Measurements from ENCODE around the gene ANKS1B.

Gene ANKS1B

DNA sequence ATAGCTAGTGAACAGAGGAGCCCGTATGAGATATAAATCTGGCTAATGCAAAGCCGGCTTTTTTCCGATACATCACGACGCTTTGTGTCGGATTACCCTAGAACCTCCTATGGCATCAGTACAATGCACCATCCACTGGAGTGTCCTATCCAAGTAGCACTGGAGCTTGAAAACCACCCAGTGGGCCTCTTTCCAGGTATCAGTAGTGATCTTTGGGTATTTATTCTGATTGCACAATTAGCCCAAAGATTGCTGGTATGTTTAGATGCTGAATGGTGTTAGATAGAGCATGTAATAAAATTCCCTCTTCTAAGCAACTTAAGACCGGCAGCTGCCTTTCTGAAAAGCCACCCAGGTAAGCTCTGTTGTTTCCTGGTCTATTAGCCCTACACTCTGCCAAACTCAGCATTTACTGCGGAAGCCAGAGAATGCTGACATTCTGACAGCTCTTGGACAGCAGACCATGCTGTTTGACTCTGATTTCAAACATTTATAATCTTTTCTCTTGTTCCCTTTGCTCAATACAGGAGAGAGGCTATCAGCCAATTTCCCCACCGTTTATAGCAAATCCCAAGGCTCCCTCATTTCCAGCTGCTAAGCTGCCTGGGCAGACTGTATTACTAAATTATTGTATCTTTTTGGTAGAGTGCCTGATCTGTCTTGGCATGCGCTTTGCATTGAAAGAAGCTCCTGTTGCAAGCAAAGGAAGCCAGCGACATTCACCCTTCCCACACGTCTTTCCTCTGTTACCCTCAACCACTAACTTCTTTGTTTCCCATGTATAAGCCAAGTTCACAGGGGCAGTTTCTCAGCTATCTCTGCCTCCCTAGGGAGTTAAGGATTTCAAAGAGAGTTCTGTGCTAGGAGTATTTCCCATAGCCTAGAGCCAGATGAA lies 725.4 kb downstream of the ANKS1B start (continued):
- TF ChIP-seq PATZ1 (CRISPR knock-in tag; IDR thresholded peaks at IDR 0.05; ENCODE audit: borderline replicate concordance) (no peak), ESRRG (CRISPR knock-in tag; IDR thresholded peaks at IDR 0.05) (no peak), ZC3H10 (CRISPR knock-in tag; IDR thresholded peaks at IDR 0.05) (no peak), ZNF565 (CRISPR knock-in tag; conservative IDR thresholded peaks at IDR 0.05; ENCODE audit: low read depth) (no peak), ZFP30 (CRISPR knock-in tag; IDR thresholded peaks at IDR 0.05) (no peak)

- TF ChIP-seq ISL1 (CRISPR knock-in tag; IDR thresholded peaks at IDR 0.05) (no peak), ZC3H10 (CRISPR knock-in tag; IDR thresholded peaks at IDR 0.05) (no peak), SNAI2 (CRISPR knock-in tag; IDR thresholded peaks at IDR 0.05) (no peak), ZFP3 (CRISPR knock-in tag; IDR thresholded peaks at IDR 0.05) (no peak), ZNF8 (CRISPR knock-in tag; IDR thresholded peaks at IDR 0.05) (no peak), ESRRG (CRISPR knock-in tag; IDR thresholded peaks at IDR 0.05) (no peak), OSR1 (CRISPR knock-in tag; IDR thresholded peaks at IDR 0.05) (no peak), TCF4 (CRISPR knock-in tag; IDR thresholded peaks at IDR 0.05; ENCODE audit: borderline replicate concordance) (no peak), ZNF565 (CRISPR knock-in tag; conservative IDR thresholded peaks at IDR 0.05; ENCODE audit: low read depth) (no peak), ZNF70 (CRISPR knock-in tag; IDR thresholded peaks at IDR 0.05) (no peak), PPARA (CRISPR knock-in tag; IDR thresholded peaks at IDR 0.05; ENCODE audit: borderline replicate concordance) (no peak), ARNTL (CRISPR knock-in tag; IDR thresholded peaks at IDR 0.05; ENCODE audit: borderline replicate concordance, low read depth) (no peak)
- TF ChIP-seq, protein P1, sequence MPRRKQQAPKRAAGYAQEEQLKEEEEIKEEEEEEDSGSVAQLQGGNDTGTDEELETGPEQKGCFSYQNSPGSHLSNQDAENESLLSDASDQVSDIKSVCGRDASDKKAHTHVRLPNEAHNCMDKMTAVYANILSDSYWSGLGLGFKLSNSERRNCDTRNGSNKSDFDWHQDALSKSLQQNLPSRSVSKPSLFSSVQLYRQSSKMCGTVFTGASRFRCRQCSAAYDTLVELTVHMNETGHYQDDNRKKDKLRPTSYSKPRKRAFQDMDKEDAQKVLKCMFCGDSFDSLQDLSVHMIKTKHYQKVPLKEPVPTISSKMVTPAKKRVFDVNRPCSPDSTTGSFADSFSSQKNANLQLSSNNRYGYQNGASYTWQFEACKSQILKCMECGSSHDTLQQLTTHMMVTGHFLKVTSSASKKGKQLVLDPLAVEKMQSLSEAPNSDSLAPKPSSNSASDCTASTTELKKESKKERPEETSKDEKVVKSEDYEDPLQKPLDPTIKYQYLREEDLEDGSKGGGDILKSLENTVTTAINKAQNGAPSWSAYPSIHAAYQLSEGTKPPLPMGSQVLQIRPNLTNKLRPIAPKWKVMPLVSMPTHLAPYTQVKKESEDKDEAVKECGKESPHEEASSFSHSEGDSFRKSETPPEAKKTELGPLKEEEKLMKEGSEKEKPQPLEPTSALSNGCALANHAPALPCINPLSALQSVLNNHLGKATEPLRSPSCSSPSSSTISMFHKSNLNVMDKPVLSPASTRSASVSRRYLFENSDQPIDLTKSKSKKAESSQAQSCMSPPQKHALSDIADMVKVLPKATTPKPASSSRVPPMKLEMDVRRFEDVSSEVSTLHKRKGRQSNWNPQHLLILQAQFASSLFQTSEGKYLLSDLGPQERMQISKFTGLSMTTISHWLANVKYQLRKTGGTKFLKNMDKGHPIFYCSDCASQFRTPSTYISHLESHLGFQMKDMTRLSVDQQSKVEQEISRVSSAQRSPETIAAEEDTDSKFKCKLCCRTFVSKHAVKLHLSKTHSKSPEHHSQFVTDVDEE (CRISPR knock-in tag; IDR thresholded peaks at IDR 0.05), result no peak
- TF ChIP-seq, protein P2, sequence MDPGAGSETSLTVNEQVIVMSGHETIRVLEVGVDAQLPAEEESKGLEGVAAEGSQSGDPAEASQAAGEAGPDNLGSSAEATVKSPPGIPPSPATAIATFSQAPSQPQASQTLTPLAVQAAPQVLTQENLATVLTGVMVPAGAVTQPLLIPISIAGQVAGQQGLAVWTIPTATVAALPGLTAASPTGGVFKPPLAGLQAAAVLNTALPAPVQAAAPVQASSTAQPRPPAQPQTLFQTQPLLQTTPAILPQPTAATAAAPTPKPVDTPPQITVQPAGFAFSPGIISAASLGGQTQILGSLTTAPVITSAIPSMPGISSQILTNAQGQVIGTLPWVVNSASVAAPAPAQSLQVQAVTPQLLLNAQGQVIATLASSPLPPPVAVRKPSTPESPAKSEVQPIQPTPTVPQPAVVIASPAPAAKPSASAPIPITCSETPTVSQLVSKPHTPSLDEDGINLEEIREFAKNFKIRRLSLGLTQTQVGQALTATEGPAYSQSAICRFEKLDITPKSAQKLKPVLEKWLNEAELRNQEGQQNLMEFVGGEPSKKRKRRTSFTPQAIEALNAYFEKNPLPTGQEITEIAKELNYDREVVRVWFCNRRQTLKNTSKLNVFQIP (CRISPR knock-in tag; IDR thresholded peaks at IDR 0.05; ENCODE audit: borderline replicate concordance, low read depth), result no peak
- no peak for ATAC-seq
Measured at GRCh38 chr12:99257672-99258071, 727.1 kb downstream of the ANKS1B start.

GRCh38 chr12:99253068-99253467 lies 731.7 kb downstream of the ANKS1B start:
- TF ChIP-seq TOX (CRISPR knock-in tag; IDR thresholded peaks at IDR 0.05; ENCODE audit: borderline replicate concordance) (no peak), ZNF8 (CRISPR knock-in tag; IDR thresholded peaks at IDR 0.05) (no peak), ZFP30 (CRISPR knock-in tag; IDR thresholded peaks at IDR 0.05) (peak; percentile 62; the same call in 1 of the 2 replicates), PATZ1 (CRISPR knock-in tag; IDR thresholded peaks at IDR 0.05; ENCODE audit: borderline replicate concordance) (no peak)
- ATAC-seq, result peak; percentile 68

- TF ChIP-seq SNAI2 (CRISPR knock-in tag; IDR thresholded peaks at IDR 0.05) (no peak), GLIS3 (CRISPR knock-in tag; IDR thresholded peaks at IDR 0.05) (no peak), ZNF70 (CRISPR knock-in tag; IDR thresholded peaks at IDR 0.05) (no peak), CREB5 (CRISPR knock-in tag; IDR thresholded peaks at IDR 0.05; ENCODE audit: low read depth) (no peak)
- ATAC-seq, result no peak
Measured at GRCh38 chr12:99250091-99250490, 734.6 kb downstream of the ANKS1B start.
